Motor neuron (in vitro differentiated cells): ENCODE results near the gene UNC50. TPM values are rescaled to one million over a fixed set of nuclear protein-coding genes. Genes with fewer than 3 reads are reported as not detected.
"Not testable (repeated sequence)": the region's sequence is repeated elsewhere in the genome, so short reads cannot be mapped to it uniquely, and the experiment has no call there.

Source experiments
- ATAC-seq, 8 experiments: fragments of 200-7000 bp; cut with Tn5 transposase; replicated peaks in 6 of 8; 2 replicates each; pipeline ENCODE4 v1.8.0; 2021; ENCODE audit warnings: mild to moderate bottlenecking in 8 of 8, moderate library complexity in 8 of 8
- H3K27ac ChIP-seq, 2 donors: fragments of 250-450 bp; sonication (Bioruptor Pico); 2 replicates each; pipeline ENCODE4 v1.9.0; 2021; ENCODE audit warnings: antibody characterized with exemption in 2 of 2, mild to moderate bottlenecking in 2 of 2, moderate library complexity in 1 of 2
- H3K4me1 ChIP-seq, 2 donors: fragments of 250-450 bp; sonication (Bioruptor Pico); replicated peaks in 1 of 2; 2 replicates each; pipeline ENCODE4 v1.6.1; 2021; ENCODE audit warnings: antibody characterized with exemption in 2 of 2, mild to moderate bottlenecking in 2 of 2, moderate library complexity in 1 of 2
- H3K4me3 ChIP-seq, 5 donors: fragments of 250-450 bp; sonication (Bioruptor Pico); 2 replicates each; pipeline ENCODE4 v1.9.0; 2021; ENCODE audit warnings: antibody characterized with exemption in 5 of 5, mild to moderate bottlenecking in 5 of 5, moderate library complexity in 4 of 5
- WGBS, 10 experiments: fragments of 450-650 bp; shearing (Covaris generic); methylation state at CpG; one replicate each; pipeline ENCODE4 v1.0.0; 2022; 5-methylcytosine and 5-hydroxymethylcytosine counted together
- in situ Hi-C, 9 experiments: fragments of 400-800 bp; cut with MboI; loops; one replicate each; pipeline ENCODE4 v1.15.0; 2021; ENCODE audit warnings: low sequenced_read_pairs in 9 of 9, low pct_unique_long_range_greater_than_20kb in 2 of 9; ENCODE audit not compliant: unreplicated experiment in 9 of 9
- total RNA-seq, 8 experiments: library from RNA; unstranded; fragments of 300-600 nt; gene quantifications; 2 replicates each; pipeline versions ENCODE4 v1.2.3 to v1.2.4, GENCODE V29; 2022

UNC50 gene
- total RNA-seq, 8 experiments from 2014 or later = 28.8 to 74.0 (median 39.4) TPM

DNA sequence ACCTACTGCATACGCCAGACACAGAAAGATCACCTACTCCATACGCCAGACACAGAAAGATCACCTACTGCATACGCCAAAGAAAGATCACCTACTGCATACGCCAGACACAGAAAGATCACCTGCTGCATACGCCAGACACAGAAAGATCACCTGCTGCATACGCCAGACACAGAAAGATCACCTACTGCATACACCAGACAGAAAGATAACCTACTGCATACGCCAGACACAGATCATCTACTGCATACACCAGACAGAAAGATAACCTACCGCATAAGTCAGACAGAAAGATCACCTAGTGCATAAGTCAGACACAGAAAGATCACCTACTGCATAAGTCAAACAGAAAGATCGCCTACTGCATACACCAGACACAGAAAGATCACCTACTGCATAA, 25.9 kb upstream of the UNC50 start:
- Histone ChIP-seq H3K4me1 (no peaks in the 10 kb centered on the region), H3K4me3 (no peak overlapping the region), H3K27ac (no peak overlapping the region)
- 70 to 100% (median 97%) methylated on average over 2 to 7 of the region's 9 CpGs; no CpG with 5 or more reads in 2 of the 10 experiments for WGBS, 10 experiments
- in situ Hi-C loops = no loop called here
- no peak for ATAC-seq

DNA sequence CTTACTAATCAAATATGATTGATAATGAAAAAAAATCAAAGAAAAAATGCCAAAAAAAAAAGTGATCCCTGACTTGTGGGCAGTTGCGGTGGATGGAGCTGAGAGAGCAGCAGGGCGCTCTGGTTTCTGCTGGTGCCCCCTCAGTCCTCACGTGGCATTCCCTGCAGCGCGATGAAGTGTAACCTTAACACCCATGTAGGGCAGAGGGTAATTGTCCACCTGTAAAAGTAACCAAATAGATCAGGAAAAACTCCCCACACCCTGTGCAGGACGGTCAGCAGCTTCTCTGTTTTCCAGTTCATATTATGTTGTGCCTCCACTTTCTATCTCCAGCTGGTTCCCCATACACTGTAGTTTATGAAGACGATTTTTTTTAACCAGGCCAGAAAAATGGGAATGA, 25.1 kb upstream of the UNC50 start:
- no peaks in the 10 kb centered on the region for H3K4me1 ChIP-seq
- no peak for ATAC-seq
- WGBS, 10 experiments = 67 to 96% (median 85%) methylated on average over 1 to 6 of the region's 7 CpGs; no CpG with 5 or more reads in 1 of the 10 experiments
- in situ Hi-C loops = no loop called here
- no peak overlapping the region for H3K4me3 ChIP-seq
- H3K27ac ChIP-seq = no peak overlapping the region

DNA sequence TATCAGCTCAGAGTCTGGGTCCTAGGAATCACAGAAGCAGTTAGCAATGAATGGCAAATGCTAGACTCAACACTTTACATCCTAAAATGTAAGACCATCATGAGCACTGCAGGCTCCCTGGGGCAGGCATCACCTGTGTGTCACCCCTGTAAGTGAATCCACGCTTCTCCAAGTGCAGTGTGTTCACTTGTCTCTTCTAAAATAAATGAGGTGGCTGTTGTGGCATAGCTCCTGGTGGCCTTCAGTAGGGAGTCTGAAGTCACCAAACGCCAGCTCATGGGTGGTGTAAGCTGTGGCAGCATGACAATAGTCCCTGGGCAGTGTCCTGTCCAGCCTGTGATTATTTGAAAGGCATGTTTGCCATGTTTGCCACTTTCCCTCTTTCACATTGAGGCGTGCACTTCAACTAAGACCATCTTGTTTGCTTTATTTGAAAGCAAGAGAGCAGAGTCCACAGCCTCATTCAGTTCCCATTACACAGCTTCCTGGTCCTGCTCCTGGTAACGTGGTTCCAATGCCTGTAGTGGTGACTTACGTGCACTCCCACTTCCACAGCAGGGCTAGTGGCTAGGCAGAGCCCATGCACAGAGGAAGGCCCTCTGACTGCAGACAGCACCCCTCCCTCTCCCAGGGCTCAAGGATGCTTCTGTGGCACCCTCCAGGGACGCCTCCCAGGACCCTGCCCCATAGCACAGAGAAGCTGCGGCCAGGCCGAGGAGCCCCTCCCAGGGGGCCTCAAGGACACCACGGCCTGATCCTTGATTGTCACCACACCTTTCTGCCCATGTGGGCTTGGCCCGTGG, 24.4 kb upstream of the UNC50 start:
- 40 to 98% (median 85%) methylated on average over 1 to 6 of the region's 10 CpGs; no CpG with 5 or more reads in 2 of the 10 experiments for WGBS, 10 experiments
- Histone ChIP-seq H3K4me1 (no peaks in the 10 kb centered on the region), H3K4me3 (no peak overlapping the region), H3K27ac (no peak overlapping the region)
- peak in 2 of 8 experiments; percentile 38 to 76 for ATAC-seq
- in situ Hi-C loops = no loop called here

DNA sequence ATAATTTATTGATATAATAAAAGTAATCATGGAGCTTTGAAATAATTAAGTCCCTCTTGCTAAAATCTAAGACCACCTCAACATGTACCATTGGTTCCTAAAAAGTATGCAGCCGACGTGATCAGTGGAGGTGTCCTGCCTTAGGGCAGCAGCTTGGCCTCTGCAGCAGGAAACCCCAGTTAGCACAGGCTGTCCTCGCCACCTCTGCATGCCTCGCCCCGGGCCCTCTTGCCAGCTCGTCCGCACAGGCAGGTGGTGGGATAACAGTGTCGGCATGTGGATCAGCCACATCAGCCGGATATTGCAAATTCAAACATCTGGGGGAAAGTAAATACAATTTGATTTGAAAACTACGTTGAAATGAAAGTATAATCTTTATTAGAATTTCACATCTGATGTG, 23.0 kb upstream of the UNC50 start:
- WGBS, 10 experiments = 53 to 100% (median 95%) methylated on average over 1 to 10 of the region's 10 CpGs; no CpG with 5 or more reads in 1 of the 10 experiments
- Histone ChIP-seq H3K4me1 (no peaks in the 10 kb centered on the region), H3K27ac (no peak overlapping the region), H3K4me3 (no peak overlapping the region)
- in situ Hi-C loops = no loop called here
- no peak for ATAC-seq

DNA sequence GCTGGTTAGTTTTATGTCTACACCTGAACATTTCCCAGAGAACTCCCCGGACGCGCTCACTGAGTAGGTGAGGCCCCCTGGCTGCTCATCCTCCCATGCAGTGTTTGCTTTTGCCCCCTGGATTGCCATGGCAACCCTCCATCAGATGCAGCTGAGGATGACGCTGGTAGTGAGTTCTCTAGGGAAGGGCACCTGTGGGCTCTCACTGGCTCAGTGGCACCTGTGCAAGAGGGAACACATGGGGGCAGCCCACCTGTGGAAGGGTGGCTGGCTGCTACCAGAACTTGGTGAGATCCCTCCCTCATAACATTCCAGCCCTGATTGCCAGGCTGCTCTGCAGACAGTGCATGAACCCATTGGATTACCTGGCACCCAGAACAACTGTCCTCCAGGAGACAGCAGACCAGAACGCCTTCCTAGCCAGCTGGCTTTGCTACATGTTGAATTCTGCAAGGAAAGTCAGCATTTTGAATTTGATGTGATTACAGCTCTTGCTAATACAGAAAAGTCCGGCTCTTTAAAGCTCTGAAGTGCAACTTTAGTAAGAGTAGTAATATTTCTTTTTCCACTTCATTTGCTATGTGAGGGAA, 21.7 kb upstream of the UNC50 start:
- in situ Hi-C loops = no loop called here
- Histone ChIP-seq H3K4me1 (no peaks in the 10 kb centered on the region), H3K4me3 (no peak overlapping the region), H3K27ac (no peak overlapping the region)
- no peak for ATAC-seq
- 65 to 100% (median 92%) methylated on average over 1 to 5 of the region's 6 CpGs; no CpG with 5 or more reads in 3 of the 10 experiments for WGBS, 10 experiments

DNA sequence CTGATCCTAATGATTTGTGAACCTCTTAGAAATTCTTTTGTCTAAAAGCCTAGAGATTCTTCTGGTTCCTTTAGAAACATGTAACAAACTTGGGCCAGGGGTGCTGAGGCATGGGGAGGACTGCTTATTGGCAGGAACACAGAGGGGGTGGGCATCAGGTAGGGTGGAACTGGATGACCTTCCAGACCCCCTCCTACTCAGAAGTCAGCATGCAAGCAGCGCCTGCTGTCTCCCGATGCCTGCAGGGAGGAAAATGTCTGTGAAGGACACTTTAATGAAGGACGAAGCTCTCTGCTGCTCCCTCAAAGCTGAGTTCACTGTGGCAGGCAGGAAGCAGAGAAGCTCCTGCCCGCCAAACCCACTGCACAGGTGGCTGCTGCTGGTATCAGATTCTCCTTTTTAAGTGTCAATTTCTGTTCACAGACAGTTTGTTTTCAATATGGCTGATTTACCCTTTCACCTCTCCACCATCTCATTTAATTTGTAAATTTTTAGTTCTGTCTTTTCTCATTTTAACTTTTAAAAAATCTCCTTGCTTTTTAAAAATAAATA, 19.4 kb upstream of the UNC50 start:
- H3K27ac ChIP-seq = no peak overlapping the region
- no peaks in the 10 kb centered on the region for H3K4me1 ChIP-seq
- ATAC-seq = no peak
- no peak overlapping the region for H3K4me3 ChIP-seq
- in situ Hi-C loops = no loop called here
- WGBS, 10 experiments = 40 to 100% (median 77%) methylated on average over 1 to 4 of the region's 4 CpGs; no CpG with 5 or more reads in 5 of the 10 experiments

DNA sequence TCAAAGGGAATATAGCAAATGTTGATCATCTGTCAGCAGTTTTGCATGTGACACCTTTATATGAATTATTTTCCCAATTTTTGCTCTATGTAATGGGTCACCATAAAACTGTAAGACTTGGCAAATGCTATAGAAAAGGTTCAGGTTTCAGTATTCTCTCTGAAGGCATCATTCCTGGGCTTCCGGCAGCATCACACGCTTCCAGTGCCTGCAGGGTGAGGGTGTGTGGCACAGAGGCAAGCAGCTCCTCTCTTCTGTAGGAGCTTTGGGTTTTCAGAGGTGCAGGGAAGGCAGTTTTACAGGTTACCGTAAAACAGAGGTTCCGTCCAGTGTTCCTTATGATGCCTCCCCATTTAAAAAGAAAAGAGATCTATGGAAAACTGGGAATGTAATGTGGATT, 18.9 kb upstream of the UNC50 start:
- 93 to 100% (median 100%) methylated on average over 1 to 3 of the region's 4 CpGs; no CpG with 5 or more reads in 2 of the 10 experiments for WGBS, 10 experiments
- in situ Hi-C loops = no loop called here
- Histone ChIP-seq H3K4me3 (no peak overlapping the region), H3K4me1 (no peaks in the 10 kb centered on the region), H3K27ac (no peak overlapping the region)
- ATAC-seq = no peak

DNA sequence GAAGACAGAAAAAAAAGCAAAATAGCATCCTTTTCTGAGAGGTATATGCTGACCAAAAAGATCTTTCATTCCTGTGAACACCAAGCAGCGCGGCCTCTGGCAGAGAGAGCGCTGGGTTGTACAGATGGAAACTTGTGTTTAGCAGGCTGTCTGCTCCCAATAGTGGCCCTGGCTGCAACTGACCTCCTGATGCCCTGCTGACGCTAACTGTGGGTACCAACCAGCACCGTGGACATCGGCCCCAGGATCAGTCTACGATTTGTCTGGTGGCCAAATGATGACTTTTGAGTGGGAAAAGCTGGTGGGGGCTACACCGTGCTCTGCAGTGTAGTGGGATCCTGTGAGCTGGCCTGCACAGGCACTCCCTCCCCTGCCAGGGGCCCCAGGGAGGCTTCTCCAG, 15.8 kb upstream of the UNC50 start:
- peak in 1 of 8 experiments; percentile 27 for ATAC-seq
- H3K4me3 ChIP-seq = no peak overlapping the region
- 84 to 100% (median 95%) methylated on average over 2 to 7 of the region's 8 CpGs; no CpG with 5 or more reads in 3 of the 10 experiments for WGBS, 10 experiments
- in situ Hi-C loops = no loop called here
- no peak overlapping the region for H3K27ac ChIP-seq
- H3K4me1 ChIP-seq = no peaks in the 10 kb centered on the region

DNA sequence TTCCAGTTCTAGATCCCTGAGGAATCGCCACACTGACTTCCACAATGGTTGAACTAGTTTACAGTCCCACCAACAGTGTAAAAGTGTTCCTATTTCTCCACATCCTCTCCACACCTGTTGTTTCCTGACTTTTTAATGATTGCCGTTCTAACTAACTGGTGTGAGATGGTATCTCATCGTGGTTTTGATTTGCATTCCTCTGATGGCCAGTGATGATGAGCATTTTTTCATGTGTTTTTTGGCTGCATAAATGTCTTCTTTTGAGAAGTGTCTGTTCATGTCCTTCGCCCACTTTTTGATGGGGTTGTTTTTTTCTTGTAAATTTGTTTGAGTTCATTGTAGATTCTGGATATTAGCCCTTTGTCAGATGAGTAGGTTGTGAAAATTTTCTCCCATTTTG, 13.7 kb upstream of the UNC50 start:
- WGBS, 10 experiments = no CpG with 5 or more reads among the region's 4 CpGs

DNA sequence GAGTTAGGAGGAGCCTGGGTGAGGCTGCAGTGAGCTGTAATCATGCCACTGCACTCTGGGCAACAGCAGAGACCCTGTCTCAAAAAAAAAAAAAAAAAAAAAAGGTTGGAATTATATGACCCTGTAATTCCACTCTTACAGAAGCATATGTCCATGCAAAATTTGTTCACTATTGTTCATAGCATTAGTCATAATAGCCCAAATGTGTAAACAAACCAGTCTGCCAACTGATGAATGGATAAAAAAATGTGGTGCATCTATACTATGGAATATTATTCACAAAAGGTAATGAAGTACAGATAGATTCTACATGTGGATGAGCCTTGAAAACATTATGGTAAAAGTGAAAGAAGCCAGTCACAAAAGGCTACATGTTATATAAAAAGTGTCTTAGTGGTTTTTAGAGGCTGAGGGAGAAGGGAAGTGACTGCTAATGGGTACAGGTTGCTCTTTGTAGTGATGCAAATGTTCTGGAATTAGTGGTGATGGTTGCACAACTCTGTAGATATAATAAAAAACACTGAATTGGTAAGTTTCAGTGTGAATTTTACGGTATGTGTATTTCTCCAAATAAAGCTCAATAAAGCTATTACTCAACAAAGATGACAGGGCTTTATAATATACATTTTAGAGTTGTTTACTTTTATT, 9.5 kb upstream of the UNC50 start:
- in situ Hi-C loops = no loop called here
- H3K4me3 ChIP-seq = no peak overlapping the region
- H3K4me1 ChIP-seq = no peaks in the 10 kb centered on the region
- 0 to 100% (median 100%) methylated on average over 1 of the region's 1 CpG; no CpG with 5 or more reads in 1 of the 10 experiments for WGBS, 10 experiments
- ATAC-seq = peak in 1 of 8 experiments; percentile 8
- no peak overlapping the region for H3K27ac ChIP-seq

More for the DNA sequence above, 13.7 kb upstream of the UNC50 start:
- in situ Hi-C loops, H3K4me1 ChIP-seq, H3K4me3 ChIP-seq, H3K27ac ChIP-seq, ATAC-seq: not testable (repeated sequence)

DNA sequence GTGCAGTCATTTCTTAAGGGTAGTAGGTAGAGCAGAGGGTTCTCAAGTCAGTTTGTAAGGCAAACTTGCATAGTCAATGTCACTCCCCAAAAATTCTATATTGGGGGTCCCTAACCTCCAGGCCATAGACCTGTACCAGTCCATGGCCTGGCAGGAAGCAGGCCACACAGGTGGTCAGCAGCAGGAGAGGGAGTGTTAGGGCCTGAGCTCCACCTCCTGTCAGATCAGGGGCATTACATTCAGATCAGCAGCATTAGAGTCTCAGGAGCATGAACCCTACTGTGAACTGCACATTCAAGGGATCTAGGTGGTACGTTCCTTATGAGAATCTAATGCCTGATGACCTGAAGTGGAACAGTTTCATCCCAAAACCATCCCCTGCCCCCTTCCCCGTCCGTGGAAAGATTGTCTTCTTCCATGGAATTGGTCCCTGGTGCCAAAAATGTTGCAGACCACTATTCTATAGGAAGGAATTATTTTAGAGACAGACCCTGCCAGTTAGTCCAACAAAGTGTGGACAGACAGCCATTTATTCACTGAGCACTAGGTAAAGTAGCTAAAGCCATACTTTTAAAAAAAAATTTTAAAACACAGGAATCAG, 6.8 kb upstream of the UNC50 start:
- WGBS, 10 experiments = 71 to 100% (median 82%) methylated on average over 1 to 3 of the region's 3 CpGs; no CpG with 5 or more reads in 5 of the 10 experiments
- in situ Hi-C loops = no loop called here
- peak; percentile 58 to 94 (median 72) for ATAC-seq
- Histone ChIP-seq H3K4me3 (no peak overlapping the region), H3K4me1 (peaks cover under 1 to 4% of the 10 kb centered on the region in 2 donors), H3K27ac (no peak overlapping the region)

DNA sequence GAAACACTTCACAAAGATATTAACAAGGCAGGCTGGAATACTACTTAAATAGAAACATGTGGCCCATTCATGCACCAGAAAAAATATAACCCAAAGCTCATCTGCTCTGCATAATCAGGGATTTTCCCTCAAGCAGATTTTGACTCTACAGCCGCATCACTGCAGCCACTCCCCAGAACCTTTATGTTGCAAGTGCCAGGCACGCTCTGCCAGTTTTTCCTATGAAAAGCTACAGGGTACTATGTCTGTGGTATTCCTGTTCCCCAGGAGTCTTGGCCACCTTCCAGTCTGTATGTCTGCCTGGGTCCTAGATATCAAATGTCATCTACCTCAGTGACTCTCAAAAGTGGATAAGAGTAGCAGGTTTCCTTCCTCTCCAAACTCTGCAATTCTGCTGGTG, 3.8 kb upstream of the UNC50 start:
- WGBS, 10 experiments = 7 to 100% (median 95%) methylated on average over 1 to 2 of the region's 2 CpGs; no CpG with 5 or more reads in 5 of the 10 experiments
- Histone ChIP-seq H3K4me3 (no peak overlapping the region), H3K4me1 (peaks cover 10 to 13% of the 10 kb centered on the region in 2 donors), H3K27ac (no peak overlapping the region)
- in situ Hi-C loops = no loop called here
- ATAC-seq = peak in 3 of 8 experiments; percentile 1 to 19 (median 4)
